Breast epithelium (tissue), 4 donors: ENCODE data around the gene MTMR6. TPM values are rescaled to one million over a fixed set of nuclear protein-coding genes. Genes with fewer than 3 reads are reported as not detected.

Source experiments
- DNase-seq, 2 donors: peaks; one replicate each; pipeline ENCODE4 v3.0.0-alpha.2; 2019; ENCODE audit warnings: low spot score in 2 of 2
- H3K27ac ChIP-seq, 2 donors: fragments of 200-600 bp; sonication (generic) in 1 of 2; one replicate each; pipeline ENCODE4 v1.5.1; 2016 to 2019; ENCODE audit warnings: mild to moderate bottlenecking in 1 of 2
- H3K27me3 ChIP-seq, 2 donors: fragments of 200-600 bp; sonication (generic) in 1 of 2; one replicate each; pipeline versions ENCODE4 v1.5.1 to v1.6.0; 2017 to 2019; ENCODE audit warnings: control low read depth in 1 of 2, mild to moderate bottlenecking in 1 of 2
- H3K36me3 ChIP-seq: fragments of 200-600 bp; one replicate; pipeline ENCODE4 v1.5.1; 2019
- H3K4me1 ChIP-seq, 2 donors: fragments of 200-600 bp; sonication (generic); one replicate each; pipeline ENCODE4 v1.5.1; 2016 to 2019; ENCODE audit warnings: control low read depth in 1 of 2
- H3K4me3 ChIP-seq, 3 donors: fragments of 200-600 bp; sonication (generic); 1 replicate in 2 of 3; 2 replicates in 1 of 3; pipeline ENCODE4 v1.5.1; 2016 to 2019; ENCODE audit warnings: mild to moderate bottlenecking in 3 of 3, moderate library complexity in 2 of 3
- H3K9me3 ChIP-seq, 2 donors: fragments of 200-600 bp; sonication (generic) in 1 of 2; one replicate each; pipeline ENCODE4 v1.5.1; 2016 to 2019; ENCODE audit warnings: control low read depth in 1 of 2
- CTCF ChIP-seq, 3 donors: fragments of 450-650 bp; IDR thresholded peaks; one replicate each; pipeline ENCODE4 v1.5.1; 2016 to 2017; ENCODE audit warnings: antibody characterized with exemption in 3 of 3, mild to moderate bottlenecking in 3 of 3, moderate library complexity in 3 of 3
- POLR2A ChIP-seq: fragments of 450-650 bp; IDR thresholded peaks from one replicate; pipeline ENCODE4 v1.6.1; 2016; ENCODE audit warnings: antibody characterized with exemption, mild to moderate bottlenecking, moderate library complexity
- POLR2AphosphoS5 ChIP-seq, 3 donors: sonication (generic); formaldehyde crosslinking; IDR thresholded peaks; one replicate each; pipeline ENCODE4 v1.6.1; 2017; ENCODE audit warnings: antibody characterized with exemption in 3 of 3
- intact Hi-C: fragments of 100-400 bp; cut with DNase I; formaldehyde crosslinking; loops from one replicate; pipeline ENCODE4 v1.15.1; 2023; ENCODE audit warnings: low total_unique reads
- total RNA-seq, 3 donors: library from RNA; depleted of rRNA; stranded (reverse); fragments of >200 nt; gene quantifications; one replicate each; pipeline ENCODE4 v1.1.0, GENCODE V29; 2016

The MTMR6 gene
- 10 to 100 TPM; 17.4 to 26.1 (median 20.6) TPM for total RNA-seq

GRCh38 chr13:25286969-25287961 lies at the start of gene MTMR6:
Gene MTMR6 (minus strand): TSS chr13:25287488. CDS start chr13:25287247, 241 bp downstream.
- peaks cover 0 to 4% of the 10 kb centered on the region in 2 donors for H3K4me1 ChIP-seq
- peak within 1 kb of the TSS; percentile 79 to 99 (median 93) for H3K4me3 ChIP-seq
- intact Hi-C loops, result no loop called here
- peak; percentile 78 to 95 for DNase-seq
- H3K27ac ChIP-seq, result peak within 1 kb of the TSS; percentile 90 to 91
- no peaks in the 10 kb centered on the region for H3K27me3 ChIP-seq
- no peaks in the 10 kb centered on the region for H3K9me3 ChIP-seq
- TF ChIP-seq POLR2AphosphoS5 (IDR thresholded peaks at IDR 0.05), result peak in 2 of 3 donors; percentile 54 to 66
- TF ChIP-seq CTCF (IDR thresholded peaks at IDR 0.05), result peak; percentile 99
- TF ChIP-seq POLR2A, result no peak
- H3K36me3 ChIP-seq, result no peaks in the 10 kb centered on the region

GRCh38 chr13:25335856-25336255 lies 48.6 kb upstream of the MTMR6 start:
- no peak for DNase-seq
- H3K27me3 ChIP-seq, result no peaks in the 10 kb centered on the region
- H3K9me3 ChIP-seq, result no peaks in the 10 kb centered on the region
- no peak overlapping the region for H3K4me3 ChIP-seq
- H3K36me3 ChIP-seq, result no peaks in the 10 kb centered on the region
- intact Hi-C loops, result no loop called here
- no peak overlapping the region for H3K27ac ChIP-seq
- no peaks in the 10 kb centered on the region for H3K4me1 ChIP-seq
- TF ChIP-seq POLR2AphosphoS5 (IDR thresholded peaks at IDR 0.05), result no peak
- no peak for TF ChIP-seq CTCF (IDR thresholded peaks at IDR 0.05)
- TF ChIP-seq POLR2A, result no peak

GRCh38 chr13:25330541-25330940 lies 43.3 kb upstream of the MTMR6 start:
- intact Hi-C loops, result loop anchor here (2.0 kb wide), 1 partner anchor 94 kb away; no protein-coding TSS in a partner anchor
- no peak overlapping the region for H3K4me3 ChIP-seq
- peaks cover 12% of the 10 kb centered on the region for H3K36me3 ChIP-seq
- no peak for TF ChIP-seq POLR2A
- no peak for TF ChIP-seq POLR2AphosphoS5 (IDR thresholded peaks at IDR 0.05)
- TF ChIP-seq CTCF (IDR thresholded peaks at IDR 0.05), result no peak
- no peaks in the 10 kb centered on the region for H3K27me3 ChIP-seq
- no peak for DNase-seq
- H3K27ac ChIP-seq, result no peak overlapping the region
- H3K9me3 ChIP-seq, result no peaks in the 10 kb centered on the region
- no peaks in the 10 kb centered on the region for H3K4me1 ChIP-seq

GRCh38 chr13:25329706-25330105 lies 42.4 kb upstream of the MTMR6 start:
- no peak for DNase-seq
- intact Hi-C loops, result loop anchor here (2.0 kb wide), 1 partner anchor 93 kb away; no protein-coding TSS in a partner anchor
- Histone ChIP-seq H3K27me3 (no peaks in the 10 kb centered on the region), H3K4me1 (no peaks in the 10 kb centered on the region), H3K4me3 (no peak overlapping the region), H3K9me3 (no peaks in the 10 kb centered on the region), H3K36me3 (peaks cover 16% of the 10 kb centered on the region), H3K27ac (no peak overlapping the region)
- TF ChIP-seq POLR2AphosphoS5 (IDR thresholded peaks at IDR 0.05) (no peak), POLR2A (no peak), CTCF (IDR thresholded peaks at IDR 0.05) (no peak)

- H3K9me3 ChIP-seq, result no peaks in the 10 kb centered on the region
- peaks cover 17% of the 10 kb centered on the region for H3K36me3 ChIP-seq
- intact Hi-C loops, result no loop called here
- TF ChIP-seq POLR2AphosphoS5 (IDR thresholded peaks at IDR 0.05) (no peak), POLR2A (no peak)
- no peaks in the 10 kb centered on the region for H3K4me1 ChIP-seq
- H3K4me3 ChIP-seq, result no peak overlapping the region
- no peak for DNase-seq
- H3K27me3 ChIP-seq, result no peaks in the 10 kb centered on the region
- no peak overlapping the region for H3K27ac ChIP-seq
Observed at GRCh38 chr13:25324100-25324499, 36.8 kb upstream of the MTMR6 start.
